NCI-H82 treated with DMSO at 0.1 percent for 48 hours (cell line): ENCODE measurements around the gene PTPRN2.
"Not testable (repeated sequence)": the region's sequence is repeated elsewhere in the genome, so short reads cannot be mapped to it uniquely, and the experiment has no call there.

Experiments used
- DNase-seq: peaks from one replicate; lab custom pipeline; 2025; ENCODE audit not compliant: unreplicated experiment; lab: John Stamatoyannopoulos, UW

The PTPRN2 gene

DNA sequence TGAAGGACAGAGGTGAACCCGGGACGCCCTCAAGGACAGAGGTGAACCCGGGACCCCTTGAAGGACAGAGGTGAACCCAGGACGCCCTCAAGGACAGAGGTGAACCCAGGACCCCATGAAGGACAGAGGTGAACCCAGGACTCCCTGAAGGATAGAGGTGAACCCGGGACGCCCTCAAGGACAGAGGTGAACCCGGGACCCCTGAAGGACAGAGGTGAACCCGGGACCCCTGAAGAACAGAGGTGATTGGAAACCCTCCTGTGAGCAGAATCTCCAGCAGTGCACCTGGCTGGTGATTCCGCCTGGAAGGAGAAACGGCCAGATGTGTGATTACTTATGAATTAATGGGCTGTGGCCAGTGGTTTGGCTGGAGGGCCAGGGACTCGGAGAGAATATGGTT lies 272.3 kb downstream of the PTPRN2 start:
- DNase-seq, result no peak

GRCh38 chr7:158314394-158314793 lies 273.2 kb downstream of the PTPRN2 start:
- DNase-seq, result no peak

DNA sequence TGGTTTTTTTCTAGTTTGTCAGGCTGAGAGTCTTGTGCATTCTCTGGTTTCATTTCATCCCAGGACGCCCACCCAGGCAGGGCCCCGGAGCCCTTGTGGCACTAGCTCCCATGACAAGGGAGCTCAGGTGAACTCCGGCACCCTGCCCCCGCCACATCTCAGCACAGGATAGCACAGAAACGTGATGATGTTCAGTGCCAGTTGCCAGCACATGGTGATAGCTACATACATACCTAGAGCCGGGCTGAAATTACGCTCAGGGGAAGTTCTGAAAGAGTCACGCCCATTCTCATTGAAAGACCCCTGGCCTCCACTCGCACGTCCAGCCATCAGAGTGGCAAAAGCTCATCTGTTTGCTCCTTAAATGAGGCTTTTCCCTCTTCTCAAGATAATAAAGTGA lies 273.7 kb downstream of the PTPRN2 start:
- DNase-seq, result no peak

DNA sequence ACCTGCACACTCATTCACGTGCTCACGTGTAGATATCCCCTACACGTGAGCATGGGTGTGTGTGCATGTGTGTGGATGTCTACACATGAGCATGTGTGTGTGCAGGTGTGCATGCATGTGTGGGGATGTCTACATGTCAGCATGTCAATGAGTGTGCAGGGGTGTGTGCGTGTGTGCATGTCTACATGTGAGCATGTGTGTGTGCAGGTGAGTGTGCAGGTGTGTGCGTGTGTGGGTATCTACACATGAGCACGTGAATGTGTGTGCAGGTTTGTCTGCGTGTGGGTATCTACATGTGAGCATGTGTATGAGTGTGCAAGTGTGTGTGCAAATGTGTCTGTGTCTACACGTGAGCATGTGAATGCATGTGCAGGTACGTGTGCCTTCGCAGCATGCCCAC lies 274.8 kb downstream of the PTPRN2 start:
- DNase-seq, result no peak

DNA sequence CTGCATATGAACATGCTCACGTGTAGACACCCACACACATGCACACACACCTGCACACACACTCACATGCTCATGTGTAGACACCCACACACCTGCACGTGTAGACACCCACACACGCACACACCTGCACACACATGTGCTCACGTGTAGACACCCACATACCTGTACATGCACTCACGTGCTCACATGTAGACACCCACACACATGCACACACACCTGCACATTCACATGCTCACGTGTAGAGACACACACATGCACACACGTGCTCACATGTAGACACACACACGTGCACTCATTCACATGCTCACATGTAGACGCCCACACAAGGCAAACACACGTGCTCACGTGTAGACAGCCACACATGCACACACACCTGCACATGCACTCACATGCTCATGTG lies 275.8 kb downstream of the PTPRN2 start:
- DNase-seq, result no peak

GRCh38 chr7:158310924-158311666 lies 276.5 kb downstream of the PTPRN2 start:
- no peak for DNase-seq

- DNase-seq, result no peak
These were observed 277.5 kb downstream of the PTPRN2 start for GRCh38 chr7:158309868-158310763.

GRCh38 chr7:158308001-158308400 lies 279.6 kb downstream of the PTPRN2 start:
- no peak for DNase-seq

GRCh38 chr7:158304072-158304471 lies 283.6 kb downstream of the PTPRN2 start:
- not testable (repeated sequence) for DNase-seq

- no peak for DNase-seq
These were observed 284.5 kb downstream of the PTPRN2 start for GRCh38 chr7:158303121-158303520.

DNA sequence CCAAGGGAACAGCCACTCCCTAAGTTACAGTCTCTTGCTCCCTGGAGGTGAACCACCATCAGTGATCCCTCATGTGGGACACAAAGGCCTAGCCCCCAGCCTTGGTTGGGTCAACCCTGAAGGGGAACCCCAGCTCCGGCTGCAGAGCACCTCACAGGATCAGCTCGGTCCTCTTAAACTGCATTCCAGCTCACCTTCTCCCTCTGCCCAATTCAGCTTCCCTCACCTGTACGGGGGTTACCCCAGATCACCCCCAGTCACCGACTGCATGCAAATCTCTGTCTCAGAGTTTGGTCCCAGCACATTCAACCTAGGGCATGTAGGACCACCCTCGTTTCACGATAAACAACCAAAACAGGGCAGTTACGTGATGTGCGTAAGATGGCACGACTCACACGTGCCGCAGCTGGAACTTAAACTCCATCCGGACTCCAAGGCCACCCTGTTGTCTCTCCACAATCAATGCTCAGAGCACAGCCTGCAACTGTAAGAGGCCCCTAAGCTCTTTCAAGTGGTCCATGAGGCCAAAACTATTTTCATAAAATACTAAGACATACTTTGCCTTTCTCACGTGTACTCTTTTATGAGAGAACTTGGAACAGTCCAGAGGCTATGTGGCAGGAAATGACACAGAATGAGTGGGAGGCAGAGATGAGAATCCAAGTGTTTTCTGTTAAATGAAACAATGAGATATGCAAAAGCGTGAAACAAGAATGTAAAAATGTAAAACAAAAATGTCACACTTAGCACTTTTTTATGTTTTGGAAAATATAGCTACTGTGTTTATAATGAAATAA lies 285.2 kb downstream of the PTPRN2 start:
- no peak for DNase-seq

- no peak for DNase-seq
These were observed 286.4 kb downstream of the PTPRN2 start for GRCh38 chr7:158301207-158301606.

GRCh38 chr7:158300427-158300826 lies 287.2 kb downstream of the PTPRN2 start:
- DNase-seq, result no peak

DNA sequence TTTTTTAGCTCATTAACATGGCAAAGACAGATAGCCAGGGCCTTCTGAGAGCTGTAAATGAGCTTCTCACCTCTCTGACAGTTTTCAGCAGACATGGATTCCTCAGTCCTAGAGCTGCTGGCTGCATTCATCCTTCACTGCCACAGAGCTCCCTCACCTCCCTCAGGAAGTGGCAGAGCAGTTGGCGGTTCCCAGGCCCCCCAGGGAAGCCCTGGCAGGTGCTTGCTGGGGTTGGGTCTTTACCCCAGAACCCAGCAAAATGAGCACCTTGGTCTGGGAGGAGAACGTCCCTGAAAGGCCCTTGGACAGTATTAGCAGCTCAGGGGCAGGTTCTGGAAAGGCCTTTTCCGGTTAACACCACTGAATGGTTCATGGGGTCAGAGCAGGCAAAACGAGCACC lies 288.0 kb downstream of the PTPRN2 start:
- DNase-seq, result no peak

DNA sequence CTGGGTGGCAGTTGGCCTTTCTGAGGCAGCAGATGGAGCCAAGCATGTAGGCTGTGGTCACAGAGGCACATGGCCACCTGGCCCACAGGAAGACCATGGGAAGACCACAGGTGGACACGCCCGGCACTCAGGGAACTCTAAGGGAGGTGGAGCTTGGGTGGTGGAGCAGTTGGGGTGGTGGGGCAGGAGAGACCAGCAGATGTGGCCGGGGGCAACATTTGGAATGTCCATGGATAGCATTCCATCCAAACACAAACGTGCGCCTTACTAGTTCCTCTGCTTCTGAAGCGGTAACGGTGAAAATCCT lies 290.9 kb downstream of the PTPRN2 start:
- no peak for DNase-seq

DNA sequence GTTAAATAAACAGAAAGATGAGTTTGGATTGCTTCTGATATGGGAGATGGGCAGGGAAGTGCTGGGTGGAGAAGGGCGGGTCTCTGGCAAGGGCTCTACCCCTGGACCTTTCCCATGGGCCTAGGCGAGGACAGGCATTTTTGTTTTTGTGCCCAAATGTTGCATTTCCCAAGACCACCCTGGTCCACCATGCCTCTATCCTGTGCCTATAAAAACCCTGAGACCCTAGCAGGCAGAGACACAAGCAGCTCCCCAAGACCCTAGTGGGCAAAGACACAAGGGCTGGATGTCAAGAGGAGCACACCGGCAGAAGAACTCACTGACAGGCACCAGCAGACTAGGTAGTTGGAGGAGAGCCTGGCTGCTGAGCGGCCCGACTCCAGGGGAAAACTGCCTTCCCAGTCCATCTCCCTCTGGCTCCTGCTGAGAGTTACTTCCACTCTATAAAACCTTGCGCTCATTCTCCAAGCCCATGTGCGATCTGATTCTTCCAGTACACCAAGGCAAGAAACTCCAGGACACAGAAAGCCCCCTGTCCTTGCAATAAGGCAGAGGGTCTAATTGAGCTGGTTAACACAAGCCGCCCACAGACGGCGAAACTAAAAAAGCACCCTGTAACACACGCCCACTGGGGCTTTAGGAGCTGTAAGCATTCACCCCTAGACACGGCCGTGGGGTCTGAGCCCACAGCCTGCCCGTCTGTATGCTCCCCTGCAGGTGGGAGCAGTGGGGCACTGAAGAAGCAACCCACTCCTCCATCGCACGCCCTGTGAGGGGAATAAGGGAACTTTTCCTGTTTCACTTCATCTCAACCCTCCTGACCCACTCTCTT lies 291.4 kb downstream of the PTPRN2 start:
- no peak for DNase-seq

GRCh38 chr7:158294468-158295215 lies 293.0 kb downstream of the PTPRN2 start:
- not testable (repeated sequence) for DNase-seq

GRCh38 chr7:158292948-158293347 lies 294.7 kb downstream of the PTPRN2 start:
- no peak for DNase-seq

DNA sequence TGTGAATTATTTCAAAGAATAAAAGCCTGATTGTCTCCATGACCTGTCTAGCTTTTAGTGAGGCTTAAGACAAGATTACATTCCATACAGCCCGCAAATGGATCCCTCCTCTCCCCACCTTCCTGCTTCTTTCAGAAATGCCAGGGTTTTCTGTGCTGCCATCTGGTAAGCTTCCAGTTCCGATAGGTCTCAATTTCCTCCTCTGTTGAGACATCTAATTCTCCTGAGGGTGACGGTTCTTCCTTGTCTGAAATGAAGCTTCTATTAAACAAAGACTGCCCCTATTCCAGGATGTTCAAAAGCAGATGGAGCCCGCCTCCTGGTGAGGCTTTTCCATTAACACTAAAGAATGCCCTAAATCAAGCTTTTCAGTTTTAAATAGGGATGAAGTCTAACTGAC lies 295.6 kb downstream of the PTPRN2 start:
- DNase-seq, result no peak
